Measurements from ENCODE around the gene ZDHHC17.

The ZDHHC17 gene

GRCh38 chr12:76878899-76879709 lies 115.2 kb downstream of the ZDHHC17 start, which contains the start of gene CSRP2:
CSRP2 (minus strand) TSS chr12:76879019; CDS start chr12:76866260, 12,759 bp downstream.
- DNase-seq = peak; percentile 20

GRCh38 chr12:76879710-76880518 lies 116.0 kb downstream of the ZDHHC17 start:
- DNase-seq = no peak

GRCh38 chr12:76880519-76881023 lies 116.7 kb downstream of the ZDHHC17 start:
- no peak for DNase-seq

GRCh38 chr12:76881142-76881541 lies 117.2 kb downstream of the ZDHHC17 start:
- DNase-seq = no peak

- DNase-seq = no peak
Measured at GRCh38 chr12:76882367-76882766, 118.5 kb downstream of the ZDHHC17 start.

GRCh38 chr12:76883151-76883550 lies 119.2 kb downstream of the ZDHHC17 start:
- DNase-seq = no peak

GRCh38 chr12:76883811-76884210 lies 119.9 kb downstream of the ZDHHC17 start:
- no peak for DNase-seq

- DNase-seq = no peak
Measured at GRCh38 chr12:76888775-76889174, 124.9 kb downstream of the ZDHHC17 start.

GRCh38 chr12:76890151-76891143 lies 126.5 kb downstream of the ZDHHC17 start:
- no peak for DNase-seq

GRCh38 chr12:76891609-76892008 lies 127.7 kb downstream of the ZDHHC17 start:
- DNase-seq = no peak

- no peak for DNase-seq
Measured at GRCh38 chr12:76895796-76896195, 131.9 kb downstream of the ZDHHC17 start.

- no peak for DNase-seq
Measured at GRCh38 chr12:76896274-76896673, 132.4 kb downstream of the ZDHHC17 start.

- DNase-seq = no peak
Measured at GRCh38 chr12:76898442-76898841, 134.5 kb downstream of the ZDHHC17 start.

GRCh38 chr12:76899522-76899921 lies 135.6 kb downstream of the ZDHHC17 start:
- no peak for DNase-seq

- DNase-seq = no peak
Measured at GRCh38 chr12:76901628-76902380, 137.9 kb downstream of the ZDHHC17 start.

All from effector CD4-positive, alpha-beta T cell (primary cell).